22Rv1 (cell line): ENCODE measurements around the gene CASP2.

ENCODE experiments used
- ZFX ChIP-seq: fragments of 450-650 bp; IDR thresholded peaks from 2 replicates; pipeline ENCODE4 v1.6.1; 2017; ENCODE audit warnings: antibody characterized with exemption, borderline replicate concordance
- TF ChIP-seq, protein P1 (sequence below): fragments of 450-650 bp; IDR thresholded peaks from 2 replicates; pipeline ENCODE4 v1.5.1; 2017; ENCODE audit warnings: mild to moderate bottlenecking

DNA sequence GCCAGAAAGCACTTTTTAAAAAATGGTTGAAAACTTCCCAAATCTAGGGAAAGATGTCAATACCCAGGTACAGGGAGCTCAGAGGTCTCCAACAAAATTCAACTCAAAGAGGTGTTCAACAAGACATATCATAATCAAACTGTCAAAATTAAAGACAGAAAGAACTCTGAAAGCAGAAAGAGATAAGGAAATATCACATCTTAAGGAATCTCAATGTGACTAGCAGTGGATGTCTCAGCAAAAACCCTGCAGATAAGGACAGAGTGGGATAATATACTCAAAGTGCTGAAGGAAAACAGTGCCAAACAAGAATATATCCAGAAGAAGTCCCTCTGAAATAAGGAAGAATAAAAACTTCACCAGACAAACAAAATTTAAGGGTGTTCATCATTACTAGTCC lies 38.0 kb upstream of the CASP2 start:
- TF ChIP-seq, protein P1, sequence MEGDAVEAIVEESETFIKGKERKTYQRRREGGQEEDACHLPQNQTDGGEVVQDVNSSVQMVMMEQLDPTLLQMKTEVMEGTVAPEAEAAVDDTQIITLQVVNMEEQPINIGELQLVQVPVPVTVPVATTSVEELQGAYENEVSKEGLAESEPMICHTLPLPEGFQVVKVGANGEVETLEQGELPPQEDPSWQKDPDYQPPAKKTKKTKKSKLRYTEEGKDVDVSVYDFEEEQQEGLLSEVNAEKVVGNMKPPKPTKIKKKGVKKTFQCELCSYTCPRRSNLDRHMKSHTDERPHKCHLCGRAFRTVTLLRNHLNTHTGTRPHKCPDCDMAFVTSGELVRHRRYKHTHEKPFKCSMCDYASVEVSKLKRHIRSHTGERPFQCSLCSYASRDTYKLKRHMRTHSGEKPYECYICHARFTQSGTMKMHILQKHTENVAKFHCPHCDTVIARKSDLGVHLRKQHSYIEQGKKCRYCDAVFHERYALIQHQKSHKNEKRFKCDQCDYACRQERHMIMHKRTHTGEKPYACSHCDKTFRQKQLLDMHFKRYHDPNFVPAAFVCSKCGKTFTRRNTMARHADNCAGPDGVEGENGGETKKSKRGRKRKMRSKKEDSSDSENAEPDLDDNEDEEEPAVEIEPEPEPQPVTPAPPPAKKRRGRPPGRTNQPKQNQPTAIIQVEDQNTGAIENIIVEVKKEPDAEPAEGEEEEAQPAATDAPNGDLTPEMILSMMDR: no peak
- no peak for TF ChIP-seq ZFX
